ENCODE measurements around the gene CHID1.

Gene CHID1

DNA sequence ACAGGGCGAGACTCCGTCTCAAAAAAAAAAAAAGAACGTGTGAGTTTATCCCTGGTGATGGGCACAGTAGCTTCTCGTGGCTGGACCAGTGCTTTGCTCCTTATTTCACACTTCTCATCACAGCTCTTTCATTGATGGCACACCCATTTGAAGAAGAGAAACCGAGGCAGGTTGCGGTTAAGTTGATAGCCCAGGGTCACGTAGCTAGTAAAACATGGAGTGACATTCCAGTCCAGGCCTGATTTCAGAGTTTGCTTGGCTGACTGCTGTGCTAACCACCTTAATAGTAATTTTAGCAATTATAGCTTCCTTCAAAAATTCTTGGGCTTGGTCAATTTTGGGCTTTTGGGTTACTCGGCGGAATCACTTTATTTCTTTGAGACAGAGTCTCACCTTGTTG, 40.9 kb upstream of the CHID1 start:
- Histone ChIP-seq H3K4me1 (ENCODE audit: control insufficient read depth in 1 of 2, insufficient read depth in 2 of 2, low read length in 2 of 2) (peaks cover 35 to 38% of the 10 kb centered on the region in 2 donors), H3K27me3 (ENCODE audit: control insufficient read depth in 1 of 2, insufficient read depth in 2 of 2, low read length in 2 of 2) (no peaks in the 10 kb centered on the region), H3K9ac (ENCODE audit: low read depth in 1 of 2, low read length in 2 of 2) (no peak overlapping the region), H3K9me3 (ENCODE audit: control insufficient read depth in 1 of 2, low read length in 2 of 2) (peaks cover 0 to 5% of the 10 kb centered on the region in 2 donors), H3K27ac (ENCODE audit: low read depth, low read length) (no peak overlapping the region), H3K4me3 (ENCODE audit: low read depth in 1 of 2, low read length in 2 of 2) (no peak overlapping the region), H3K36me3 (ENCODE audit: control insufficient read depth in 1 of 2, insufficient read depth in 2 of 2, low read length in 2 of 2) (peaks cover 0 to 3% of the 10 kb centered on the region in 2 donors)

DNA sequence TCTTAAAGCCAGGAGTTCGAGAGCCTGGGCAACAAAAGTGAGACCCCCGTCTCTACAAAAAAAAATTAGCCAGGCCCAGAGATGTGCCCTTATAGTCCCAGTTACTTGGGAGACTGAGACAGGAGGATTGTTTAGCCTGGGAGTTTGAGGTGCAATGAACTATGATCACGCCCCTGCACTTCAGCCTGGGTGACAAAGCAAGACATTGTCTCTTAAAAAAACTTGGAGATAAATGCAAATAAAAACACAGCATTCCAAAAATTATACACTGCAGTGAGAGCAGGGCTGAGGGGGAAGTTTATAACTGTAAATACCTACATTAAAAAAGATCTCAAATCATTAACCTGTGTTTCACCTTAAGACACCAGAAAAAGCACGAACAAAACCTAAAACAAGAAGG, 37.1 kb upstream of the CHID1 start:
- Histone ChIP-seq H3K27ac (ENCODE audit: low read depth, low read length) (no peak overlapping the region), H3K36me3 (ENCODE audit: control insufficient read depth in 1 of 2, insufficient read depth in 2 of 2, low read length in 2 of 2) (peaks cover 3 to 23% of the 10 kb centered on the region in 2 donors), H3K9ac (ENCODE audit: low read depth in 1 of 2, low read length in 2 of 2) (no peak overlapping the region), H3K4me1 (ENCODE audit: control insufficient read depth in 1 of 2, insufficient read depth in 2 of 2, low read length in 2 of 2) (peaks cover 9 to 15% of the 10 kb centered on the region in 2 donors), H3K27me3 (ENCODE audit: control insufficient read depth in 1 of 2, insufficient read depth in 2 of 2, low read length in 2 of 2) (no peaks in the 10 kb centered on the region), H3K9me3 (ENCODE audit: control insufficient read depth in 1 of 2, low read length in 2 of 2) (peaks cover 0 to 5% of the 10 kb centered on the region in 2 donors), H3K4me3 (ENCODE audit: low read depth in 1 of 2, low read length in 2 of 2) (no peak overlapping the region)

DNA sequence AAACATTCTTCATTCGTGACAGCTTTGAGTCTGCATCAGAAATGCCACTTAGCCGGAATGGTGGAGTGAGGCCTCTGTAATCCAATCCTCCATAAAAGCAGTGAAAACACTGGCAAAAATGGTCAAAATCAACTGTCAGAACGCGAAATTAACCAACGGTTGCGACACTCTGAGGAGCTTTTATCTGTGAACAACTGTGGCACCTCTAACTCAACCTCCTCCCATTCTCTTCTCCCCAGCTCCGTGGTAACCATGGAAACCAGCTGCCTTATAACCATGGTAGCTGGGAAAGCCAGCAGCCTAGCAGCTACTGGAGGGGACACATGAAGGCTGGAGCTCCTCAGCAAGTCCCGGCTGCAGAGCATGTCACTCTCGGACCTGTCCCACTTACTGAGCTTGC, 35.4 kb upstream of the CHID1 start:
- H3K4me1 ChIP-seq (ENCODE audit: control insufficient read depth in 1 of 2, insufficient read depth in 2 of 2, low read length in 2 of 2) = peaks cover 12 to 13% of the 10 kb centered on the region in 2 donors
- H3K9me3 ChIP-seq (ENCODE audit: control insufficient read depth in 1 of 2, low read length in 2 of 2) = peaks cover 0 to 5% of the 10 kb centered on the region in 2 donors

DNA sequence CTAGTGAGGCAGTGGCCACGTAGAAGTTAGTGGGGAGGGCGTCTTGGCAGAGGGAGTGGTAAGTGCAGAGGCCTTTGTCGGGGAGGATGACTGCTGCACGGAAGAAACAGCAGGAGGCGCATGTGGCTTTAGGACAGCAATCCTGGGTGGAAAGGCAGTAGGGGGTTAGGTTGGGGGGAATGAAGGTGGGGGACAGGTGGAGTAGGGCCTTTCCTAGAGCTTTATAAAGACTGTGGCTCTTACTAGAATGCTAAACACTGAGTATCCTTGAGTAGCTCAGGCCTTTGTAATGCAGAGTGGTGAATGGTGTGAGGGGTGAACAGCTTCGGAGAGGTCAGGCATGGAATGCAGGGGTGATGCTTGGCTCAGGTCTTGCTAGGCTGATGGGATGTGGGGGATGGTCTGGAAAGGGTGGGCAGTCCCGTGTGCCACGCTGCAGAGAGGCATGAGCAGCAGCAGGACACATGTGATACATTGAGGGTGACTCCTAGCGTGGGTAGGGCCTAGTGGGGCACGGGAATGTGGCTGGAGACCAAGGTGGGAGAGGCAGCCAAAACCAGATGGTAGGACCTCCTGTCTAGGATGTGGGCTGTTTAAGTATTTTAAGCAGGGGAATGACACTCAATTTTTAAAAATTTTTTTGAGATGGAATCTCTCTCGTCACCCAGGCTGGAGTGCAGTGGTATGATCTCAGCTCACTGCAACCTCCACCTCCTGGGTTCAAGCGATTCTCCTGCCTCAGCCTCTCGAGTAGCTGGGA, 34.3 kb upstream of the CHID1 start:
- peak overlapping the region in 1 of 2 donors; percentile 38 for H3K9ac ChIP-seq (ENCODE audit: low read depth in 1 of 2, low read length in 2 of 2)

More for the DNA sequence above, 35.4 kb upstream of the CHID1 start:
- Histone ChIP-seq H3K9ac (ENCODE audit: low read depth in 1 of 2, low read length in 2 of 2) (no peak overlapping the region), H3K27me3 (ENCODE audit: control insufficient read depth in 1 of 2, insufficient read depth in 2 of 2, low read length in 2 of 2) (no peaks in the 10 kb centered on the region), H3K36me3 (ENCODE audit: control insufficient read depth in 1 of 2, insufficient read depth in 2 of 2, low read length in 2 of 2) (peaks cover 3 to 23% of the 10 kb centered on the region in 2 donors), H3K4me3 (ENCODE audit: low read depth in 1 of 2, low read length in 2 of 2) (no peak overlapping the region), H3K27ac (ENCODE audit: low read depth, low read length) (no peak overlapping the region)

DNA sequence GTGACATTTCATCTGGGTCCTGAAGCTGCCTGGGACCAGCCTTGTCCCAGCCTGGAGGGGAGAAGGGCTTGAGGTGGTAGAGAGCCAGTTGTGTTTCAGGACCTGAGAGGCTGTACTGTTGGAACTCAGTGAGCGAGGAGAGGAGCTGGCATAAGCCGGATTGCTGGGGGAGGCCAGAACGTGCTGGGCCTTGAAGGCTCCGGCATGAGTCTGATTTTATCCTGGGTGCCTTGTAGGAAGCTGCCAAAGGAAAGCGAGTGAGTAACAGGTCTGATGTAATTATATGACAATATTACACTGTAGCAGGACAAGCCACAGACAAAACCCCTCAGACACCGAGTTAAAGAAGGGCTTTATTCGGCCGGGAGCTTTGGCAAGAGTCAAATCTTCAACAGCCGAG, 32.2 kb upstream of the CHID1 start:
- peak overlapping the region; percentile 41 for H3K27ac ChIP-seq (ENCODE audit: low read depth, low read length)
- no peaks in the 10 kb centered on the region for H3K27me3 ChIP-seq (ENCODE audit: control insufficient read depth in 1 of 2, insufficient read depth in 2 of 2, low read length in 2 of 2)
- H3K4me3 ChIP-seq (ENCODE audit: low read depth in 1 of 2, low read length in 2 of 2) = no peak overlapping the region
- H3K36me3 ChIP-seq (ENCODE audit: control insufficient read depth in 1 of 2, insufficient read depth in 2 of 2, low read length in 2 of 2) = peaks cover 0 to 23% of the 10 kb centered on the region in 2 donors
- H3K4me1 ChIP-seq (ENCODE audit: control insufficient read depth in 1 of 2, insufficient read depth in 2 of 2, low read length in 2 of 2) = peaks cover 22 to 24% of the 10 kb centered on the region in 2 donors
- H3K9ac ChIP-seq (ENCODE audit: low read depth in 1 of 2, low read length in 2 of 2) = peak overlapping the region; percentile 30 to 50
- no peaks in the 10 kb centered on the region for H3K9me3 ChIP-seq (ENCODE audit: control insufficient read depth in 1 of 2, low read length in 2 of 2)

More for the DNA sequence above, 34.3 kb upstream of the CHID1 start:
- Histone ChIP-seq H3K27me3 (ENCODE audit: control insufficient read depth in 1 of 2, insufficient read depth in 2 of 2, low read length in 2 of 2) (no peaks in the 10 kb centered on the region), H3K9me3 (ENCODE audit: control insufficient read depth in 1 of 2, low read length in 2 of 2) (peaks cover 0 to 2% of the 10 kb centered on the region in 2 donors), H3K4me1 (ENCODE audit: control insufficient read depth in 1 of 2, insufficient read depth in 2 of 2, low read length in 2 of 2) (peaks cover 18 to 24% of the 10 kb centered on the region in 2 donors), H3K36me3 (ENCODE audit: control insufficient read depth in 1 of 2, insufficient read depth in 2 of 2, low read length in 2 of 2) (peaks cover 1 to 23% of the 10 kb centered on the region in 2 donors), H3K27ac (ENCODE audit: low read depth, low read length) (no peak overlapping the region), H3K4me3 (ENCODE audit: low read depth in 1 of 2, low read length in 2 of 2) (no peak overlapping the region)

DNA sequence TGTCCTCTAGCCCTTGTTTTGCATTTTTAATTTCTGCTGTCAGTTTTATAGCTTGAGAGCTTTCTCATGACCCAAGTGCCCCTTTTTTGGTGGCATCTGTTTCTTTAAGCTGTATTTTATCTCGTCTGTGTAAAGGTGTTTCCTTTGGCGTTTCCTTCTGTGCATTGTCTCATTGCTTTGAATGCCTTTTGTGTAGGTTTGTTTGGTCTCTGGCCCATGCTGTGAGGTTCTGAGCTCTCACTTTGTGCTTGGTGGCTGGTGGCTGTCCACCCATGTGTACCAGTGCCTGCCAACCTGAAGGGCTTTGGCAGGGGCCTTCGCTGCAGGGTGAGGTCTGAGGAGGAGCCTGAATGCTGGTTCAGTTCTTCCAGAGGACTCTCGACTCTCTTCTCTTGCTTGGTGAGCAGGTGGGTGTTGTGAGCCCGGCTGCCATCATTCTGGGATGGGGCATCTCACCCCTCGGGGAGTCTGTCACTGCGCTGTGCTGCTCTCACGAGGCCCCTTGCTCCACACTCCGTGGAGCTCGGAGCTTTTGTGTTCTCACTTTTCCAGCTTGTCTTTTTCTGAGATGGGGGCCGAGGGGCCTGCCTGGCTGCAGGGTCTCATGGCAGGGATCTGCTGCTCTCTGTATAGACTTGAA, 30.0 kb upstream of the CHID1 start:
- Histone ChIP-seq H3K9ac (ENCODE audit: low read depth in 1 of 2, low read length in 2 of 2) (peak overlapping the region in 1 of 2 donors; percentile 25), H3K4me1 (ENCODE audit: control insufficient read depth in 1 of 2, insufficient read depth in 2 of 2, low read length in 2 of 2) (peaks cover 35% of the 10 kb centered on the region in 2 donors), H3K27ac (ENCODE audit: low read depth, low read length) (no peak overlapping the region), H3K36me3 (ENCODE audit: control insufficient read depth in 1 of 2, insufficient read depth in 2 of 2, low read length in 2 of 2) (peaks cover 0 to 16% of the 10 kb centered on the region in 2 donors), H3K4me3 (ENCODE audit: low read depth in 1 of 2, low read length in 2 of 2) (no peak overlapping the region), H3K27me3 (ENCODE audit: control insufficient read depth in 1 of 2, insufficient read depth in 2 of 2, low read length in 2 of 2) (no peaks in the 10 kb centered on the region), H3K9me3 (ENCODE audit: control insufficient read depth in 1 of 2, low read length in 2 of 2) (no peaks in the 10 kb centered on the region)

DNA sequence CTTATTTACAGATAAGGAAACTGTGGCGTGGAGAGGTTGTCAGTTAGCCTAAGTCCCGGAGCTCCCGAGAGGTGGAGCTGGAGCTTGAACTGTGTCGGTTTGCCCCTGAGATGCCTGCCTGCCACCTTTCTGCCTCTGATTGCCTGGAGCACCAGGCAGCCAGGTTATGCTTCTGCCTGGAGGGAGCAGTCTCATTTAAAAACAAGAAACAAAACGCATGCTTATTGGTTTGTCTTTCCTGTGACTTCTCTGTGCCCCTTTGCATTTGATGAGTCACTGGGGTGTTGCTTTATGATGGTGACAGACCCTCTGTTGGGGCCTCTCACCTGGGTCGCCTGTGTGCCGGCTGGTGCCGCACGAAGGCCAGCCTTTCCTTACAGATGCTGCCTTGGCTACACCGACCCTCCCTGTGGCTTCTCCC, 27.2 kb upstream of the CHID1 start:
- Histone ChIP-seq H3K36me3 (ENCODE audit: control insufficient read depth in 1 of 2, insufficient read depth in 2 of 2, low read length in 2 of 2) (no peaks in the 10 kb centered on the region), H3K9me3 (ENCODE audit: control insufficient read depth in 1 of 2, low read length in 2 of 2) (no peaks in the 10 kb centered on the region), H3K27me3 (ENCODE audit: control insufficient read depth in 1 of 2, insufficient read depth in 2 of 2, low read length in 2 of 2) (no peaks in the 10 kb centered on the region), H3K9ac (ENCODE audit: low read depth in 1 of 2, low read length in 2 of 2) (no peak overlapping the region), H3K4me3 (ENCODE audit: low read depth in 1 of 2, low read length in 2 of 2) (no peak overlapping the region), H3K4me1 (ENCODE audit: control insufficient read depth in 1 of 2, insufficient read depth in 2 of 2, low read length in 2 of 2) (peaks cover 43% of the 10 kb centered on the region in 2 donors), H3K27ac (ENCODE audit: low read depth, low read length) (no peak overlapping the region)

DNA sequence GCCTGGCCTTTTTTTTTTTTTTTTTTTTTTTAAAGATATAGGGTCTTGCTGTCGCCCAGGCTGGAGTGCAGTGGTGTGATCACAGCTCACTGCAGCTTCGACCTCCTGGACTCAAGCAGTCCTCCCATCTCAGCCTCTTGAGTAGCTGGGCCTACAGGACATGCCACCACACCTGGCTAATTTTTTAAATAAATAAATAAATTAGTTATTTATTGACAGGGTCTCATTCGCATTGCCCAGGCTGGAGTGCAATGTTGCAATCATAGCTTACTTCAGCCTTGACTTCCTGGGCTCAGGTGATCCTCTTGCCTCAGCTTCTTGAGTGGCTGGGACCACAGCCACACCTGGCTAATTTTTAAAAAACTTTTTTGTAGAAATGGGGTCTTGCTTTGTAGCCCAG, 25.6 kb upstream of the CHID1 start:
- H3K27me3 ChIP-seq (ENCODE audit: control insufficient read depth in 1 of 2, insufficient read depth in 2 of 2, low read length in 2 of 2) = no peaks in the 10 kb centered on the region
- no peak overlapping the region for H3K9ac ChIP-seq (ENCODE audit: low read depth in 1 of 2, low read length in 2 of 2)
- H3K9me3 ChIP-seq (ENCODE audit: control insufficient read depth in 1 of 2, low read length in 2 of 2) = no peaks in the 10 kb centered on the region
- no peaks in the 10 kb centered on the region for H3K36me3 ChIP-seq (ENCODE audit: control insufficient read depth in 1 of 2, insufficient read depth in 2 of 2, low read length in 2 of 2)
- no peak overlapping the region for H3K4me3 ChIP-seq (ENCODE audit: low read depth in 1 of 2, low read length in 2 of 2)
- peaks cover 38 to 41% of the 10 kb centered on the region in 2 donors for H3K4me1 ChIP-seq (ENCODE audit: control insufficient read depth in 1 of 2, insufficient read depth in 2 of 2, low read length in 2 of 2)
- H3K27ac ChIP-seq (ENCODE audit: low read depth, low read length) = peak overlapping the region; percentile 1

DNA sequence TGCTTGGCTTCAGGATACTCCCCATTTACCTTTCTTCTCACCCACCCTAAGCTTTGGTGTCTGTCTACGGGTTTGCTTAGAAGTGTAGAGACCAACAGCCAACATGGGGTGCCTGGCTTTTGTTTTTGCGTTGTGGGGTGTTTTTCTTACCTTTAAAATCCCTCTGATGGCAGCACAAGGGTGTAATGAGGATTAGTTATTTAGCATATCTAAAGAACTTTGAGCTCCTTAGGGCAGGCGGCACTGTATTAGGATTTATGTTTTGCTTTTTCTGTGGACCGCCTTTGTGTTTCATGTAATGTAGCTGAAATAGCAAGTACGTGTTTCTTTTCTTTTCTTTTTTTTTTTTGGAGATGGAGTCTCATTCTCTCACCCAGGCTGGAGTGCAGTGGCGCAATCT, 23.9 kb upstream of the CHID1 start:
- Histone ChIP-seq H3K27me3 (ENCODE audit: control insufficient read depth in 1 of 2, insufficient read depth in 2 of 2, low read length in 2 of 2) (no peaks in the 10 kb centered on the region), H3K4me1 (ENCODE audit: control insufficient read depth in 1 of 2, insufficient read depth in 2 of 2, low read length in 2 of 2) (peaks cover 31 to 43% of the 10 kb centered on the region in 2 donors), H3K4me3 (ENCODE audit: low read depth in 1 of 2, low read length in 2 of 2) (peak overlapping the region in 1 of 2 donors; percentile 40), H3K9ac (ENCODE audit: low read depth in 1 of 2, low read length in 2 of 2) (no peak overlapping the region), H3K9me3 (ENCODE audit: control insufficient read depth in 1 of 2, low read length in 2 of 2) (no peaks in the 10 kb centered on the region), H3K36me3 (ENCODE audit: control insufficient read depth in 1 of 2, insufficient read depth in 2 of 2, low read length in 2 of 2) (no peaks in the 10 kb centered on the region), H3K27ac (ENCODE audit: low read depth, low read length) (no peak overlapping the region)

DNA sequence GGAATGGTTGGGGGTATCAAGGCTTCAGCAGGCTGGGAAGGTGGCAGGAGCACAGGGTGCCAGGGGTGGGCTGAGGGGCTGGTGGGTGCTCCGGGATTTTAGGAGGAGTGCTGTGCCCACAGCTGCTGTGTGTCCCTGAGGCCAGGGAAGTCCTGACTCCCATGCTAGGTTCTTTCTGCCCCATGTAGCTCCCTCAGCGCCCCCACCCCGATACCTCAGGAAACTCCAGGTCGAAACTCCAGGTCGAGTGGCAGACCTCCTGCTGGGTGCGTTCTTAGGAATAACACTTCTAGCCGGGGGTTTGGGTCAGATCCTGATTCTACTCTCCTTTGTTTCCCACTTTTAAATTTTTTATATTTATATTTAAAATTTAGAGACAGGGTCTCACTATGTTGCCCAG, 23.3 kb upstream of the CHID1 start:
- Histone ChIP-seq H3K27ac (ENCODE audit: low read depth, low read length) (no peak overlapping the region), H3K27me3 (ENCODE audit: control insufficient read depth in 1 of 2, insufficient read depth in 2 of 2, low read length in 2 of 2) (no peaks in the 10 kb centered on the region), H3K36me3 (ENCODE audit: control insufficient read depth in 1 of 2, insufficient read depth in 2 of 2, low read length in 2 of 2) (no peaks in the 10 kb centered on the region), H3K9me3 (ENCODE audit: control insufficient read depth in 1 of 2, low read length in 2 of 2) (no peaks in the 10 kb centered on the region), H3K4me3 (ENCODE audit: low read depth in 1 of 2, low read length in 2 of 2) (no peak overlapping the region), H3K9ac (ENCODE audit: low read depth in 1 of 2, low read length in 2 of 2) (no peak overlapping the region), H3K4me1 (ENCODE audit: control insufficient read depth in 1 of 2, insufficient read depth in 2 of 2, low read length in 2 of 2) (peaks cover 36 to 48% of the 10 kb centered on the region in 2 donors)

Data from duodenal mucosa (tissue), 2 donors.